GM19239 (cell line): ENCODE data around the gene RASL10A.

Experiments
- DNase-seq: peaks from one replicate; pipeline ENCODE4 v3.0.0; 2011; ENCODE audit warnings: low spot score; ENCODE audit not compliant: insufficient read length
- FAIRE-seq: peaks from 2 replicates; lab custom pipeline; 2011; peaks lifted over from hg19 to GRCh38; lab: Jason Lieb, UNC

The RASL10A gene

GRCh38 chr22:29307596-29308147 lies 7.8 kb downstream of the RASL10A start:
- FAIRE-seq (no peak), DNase-seq (no peak)

- no peak for FAIRE-seq
Measured at GRCh38 chr22:29306835-29307595, 8.5 kb downstream of the RASL10A start.

DNA sequence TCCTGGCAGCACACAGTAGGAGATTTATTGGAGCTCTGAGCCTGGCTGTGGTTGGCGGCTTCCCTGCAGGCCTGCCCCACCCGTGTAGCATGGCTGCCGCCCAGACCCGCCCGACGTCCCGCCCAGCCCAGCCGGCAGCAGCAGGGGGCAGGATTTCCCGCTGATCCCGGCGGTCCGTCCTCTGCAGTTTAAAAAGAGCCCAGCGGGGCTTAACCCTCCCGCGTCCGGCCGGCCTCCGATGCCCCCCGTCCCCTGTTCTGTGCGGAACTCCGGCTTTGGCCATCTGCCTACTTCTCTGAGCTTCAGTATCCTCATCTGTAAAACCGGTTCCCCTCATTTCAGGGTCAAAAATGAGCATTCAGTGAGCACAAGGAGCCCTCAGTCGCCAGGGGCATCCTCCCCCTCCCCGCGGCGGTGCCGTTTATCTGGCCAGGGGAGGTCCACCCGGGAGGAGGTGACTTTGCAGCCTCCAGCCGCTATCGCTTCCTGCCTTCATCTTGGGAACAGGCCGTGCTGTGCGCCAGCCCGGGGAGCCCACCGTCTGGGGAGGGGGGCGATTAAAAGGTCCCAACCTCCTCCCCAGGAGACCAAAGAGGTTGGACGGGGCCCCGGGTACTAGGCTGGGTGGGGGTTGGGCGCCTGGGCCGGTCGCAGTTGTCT lies 9.2 kb downstream of the RASL10A start, which contains the start of gene GAS2L1:
TSS of gene GAS2L1 (plus strand) at position 476 of the 660 bp plus-strand sequence. CDS start 1,456 bp downstream, outside the sequence.
- DNase-seq (no peak), FAIRE-seq (no peak)

More at GRCh38 chr22:29306835-29307595, 8.5 kb downstream of the RASL10A start:
- DNase-seq, result no peak

DNA sequence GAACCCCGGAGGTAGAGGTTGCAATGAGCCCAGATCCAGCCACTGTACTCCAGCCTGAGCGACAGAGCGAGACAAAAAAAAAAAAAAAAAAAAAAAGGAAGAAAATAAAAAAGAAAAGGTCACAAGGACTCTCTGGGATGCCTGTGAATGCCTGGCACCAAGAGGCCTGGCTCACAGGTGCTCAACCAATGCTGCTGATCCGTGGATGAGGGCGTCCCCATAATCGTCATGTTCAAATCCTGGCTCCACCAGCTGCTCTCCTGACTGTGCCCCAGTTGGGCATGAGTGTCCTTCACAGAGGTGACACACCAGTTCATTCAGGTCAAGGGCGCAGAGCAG lies 9.7 kb downstream of the RASL10A start:
- FAIRE-seq (no peak), DNase-seq (no peak)

DNA sequence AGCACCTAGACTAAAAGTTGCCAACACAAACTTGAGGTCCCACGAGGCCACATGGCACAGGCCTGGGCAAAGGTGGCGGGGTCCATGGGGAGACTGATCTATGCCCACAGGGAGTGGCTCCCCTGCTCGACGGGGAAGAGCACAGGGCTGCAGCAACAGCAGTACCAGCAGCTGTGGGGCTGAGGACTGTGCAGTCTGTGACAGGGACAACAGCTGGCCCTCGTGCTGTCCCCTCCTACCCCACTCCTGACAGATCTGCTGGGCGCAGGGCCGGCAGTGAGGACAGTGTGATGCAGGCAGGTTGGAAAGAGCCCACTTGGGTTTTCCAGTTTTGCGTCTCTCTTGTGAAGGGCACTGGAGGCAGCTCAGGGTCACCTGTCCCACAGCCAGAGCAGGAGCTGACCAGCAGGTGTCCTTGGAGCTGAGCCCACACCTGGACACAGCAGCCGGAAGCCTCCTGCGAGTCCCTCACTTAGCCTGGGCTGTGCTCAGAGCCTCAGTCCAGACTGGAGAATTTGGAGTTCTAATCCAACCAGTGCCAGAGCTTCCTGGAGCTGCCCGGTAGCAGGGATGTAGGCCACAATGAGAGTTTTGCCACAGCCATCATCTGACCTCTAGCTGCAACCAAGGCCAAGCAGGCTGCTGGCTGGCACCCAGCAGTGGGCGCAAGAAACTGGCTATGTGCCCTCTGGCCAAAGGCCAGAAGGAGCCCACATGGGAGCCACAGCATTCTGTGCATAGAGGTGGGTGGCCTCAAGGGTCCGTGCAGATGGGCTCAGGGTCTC lies 12.6 kb downstream of the RASL10A start:
- no peak for DNase-seq
- FAIRE-seq, result no peak

GRCh38 chr22:29302402-29302680 lies 13.2 kb downstream of the RASL10A start:
- no peak for DNase-seq
- no peak for FAIRE-seq

GRCh38 chr22:29301716-29302401 lies 13.6 kb downstream of the RASL10A start:
- no peak for FAIRE-seq
- DNase-seq, result no peak

GRCh38 chr22:29300807-29301601 lies 14.5 kb downstream of the RASL10A start:
- no peak for DNase-seq
- FAIRE-seq, result no peak

GRCh38 chr22:29300467-29300806 lies 15.1 kb downstream of the RASL10A start:
- no peak for FAIRE-seq

DNA sequence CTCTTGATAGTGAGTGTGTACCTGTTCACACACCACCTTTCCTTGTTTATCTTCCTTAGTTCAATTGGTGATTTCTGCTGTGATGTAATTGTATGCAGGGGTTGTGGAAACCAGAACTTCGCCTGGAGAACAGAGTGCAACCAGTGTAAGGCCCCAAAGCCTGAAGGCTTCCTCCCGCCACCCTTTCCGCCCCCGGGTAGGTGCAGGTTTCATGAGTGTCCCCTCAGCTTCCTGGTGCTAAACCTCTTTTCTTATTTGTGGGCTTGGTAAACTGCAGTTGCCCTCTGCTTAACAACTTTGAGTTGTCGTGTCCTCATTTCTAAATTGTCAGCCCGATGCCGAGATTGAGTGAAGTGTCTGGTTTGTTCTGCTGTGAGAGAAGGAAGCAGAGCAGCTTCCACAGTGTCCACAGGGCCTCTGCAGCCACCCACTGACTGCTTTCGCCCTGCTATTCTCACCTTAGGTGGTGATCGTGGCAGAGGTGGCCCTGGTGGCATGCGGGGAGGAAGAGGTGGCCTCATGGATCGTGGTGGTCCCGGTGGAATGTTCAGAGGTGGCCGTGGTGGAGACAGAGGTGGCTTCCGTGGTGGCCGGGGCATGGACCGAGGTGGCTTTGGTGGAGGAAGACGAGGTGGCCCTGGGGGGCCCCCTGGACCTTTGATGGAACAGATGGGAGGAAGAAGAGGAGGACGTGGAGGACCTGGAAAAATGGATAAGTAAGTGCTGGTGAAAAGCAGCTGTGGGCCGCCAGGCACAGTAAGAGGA lies 16.2 kb downstream of the RASL10A start:
- no peak for FAIRE-seq

More at GRCh38 chr22:29300467-29300806, 15.1 kb downstream of the RASL10A start:
- DNase-seq, result no peak

DNA sequence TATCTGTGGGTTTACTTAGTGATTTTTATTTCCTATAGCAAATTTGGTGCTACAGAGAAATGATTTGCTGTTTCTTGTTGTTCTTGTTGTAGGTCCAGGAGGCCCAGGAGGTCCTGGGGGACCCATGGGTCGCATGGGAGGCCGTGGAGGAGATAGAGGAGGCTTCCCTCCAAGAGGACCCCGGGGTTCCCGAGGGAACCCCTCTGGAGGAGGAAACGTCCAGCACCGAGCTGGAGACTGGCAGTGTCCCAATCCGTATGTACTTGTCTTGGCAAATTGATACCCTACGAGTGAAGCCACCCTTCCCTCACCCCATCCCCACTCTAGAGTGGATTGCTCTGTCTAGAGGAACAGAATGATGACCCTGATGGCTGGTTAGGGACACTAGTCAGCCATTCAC lies 16.9 kb downstream of the RASL10A start:
- FAIRE-seq (no peak), DNase-seq (no peak)

More for the DNA sequence above, 16.2 kb downstream of the RASL10A start:
- no peak for DNase-seq

- DNase-seq (no peak), FAIRE-seq (no peak)
Measured at GRCh38 chr22:29292379-29292778, 23.1 kb downstream of the RASL10A start.

- DNase-seq, result no peak
- no peak for FAIRE-seq
Measured at GRCh38 chr22:29291215-29291614, 24.3 kb downstream of the RASL10A start.

GRCh38 chr22:29290061-29290460 lies 25.4 kb downstream of the RASL10A start:
- DNase-seq, result no peak
- no peak for FAIRE-seq

GRCh38 chr22:29288837-29289236 lies 26.7 kb downstream of the RASL10A start:
- no peak for DNase-seq
- no peak for FAIRE-seq

DNA sequence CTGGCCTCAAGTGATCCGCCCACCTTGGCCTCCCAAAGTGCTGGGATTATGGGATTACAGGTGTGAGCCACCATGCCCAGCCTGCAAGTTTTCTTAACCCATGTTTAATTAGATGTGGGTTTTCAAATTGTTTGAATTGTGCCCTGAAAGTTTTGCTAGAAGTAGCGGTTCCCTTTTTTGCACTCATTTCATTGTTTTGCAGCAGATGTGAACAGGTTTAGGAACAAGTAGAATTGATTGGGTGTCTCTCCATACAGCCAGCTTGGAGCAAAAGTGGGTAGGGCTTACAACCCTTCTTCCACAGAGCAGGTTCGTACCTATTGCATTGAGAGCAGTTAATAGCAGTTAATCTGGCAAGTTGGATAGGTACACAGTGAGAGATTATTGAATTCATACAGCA lies 31.3 kb downstream of the RASL10A start:
- no peak for DNase-seq
- no peak for FAIRE-seq

GRCh38 chr22:29277927-29278326 lies 37.6 kb downstream of the RASL10A start:
- no peak for FAIRE-seq
- DNase-seq, result no peak

- DNase-seq (no peak), FAIRE-seq (peak; percentile 23)
Measured at GRCh38 chr22:29275819-29276565, 39.5 kb downstream of the RASL10A start.
